GM23338 (cell line): Measurements from ENCODE around the gene ODAD2. TPM values are rescaled to one million over a fixed set of nuclear protein-coding genes. Genes with fewer than 3 reads are reported as not detected.

Source experiments
- ATAC-seq: fragments of 200-7000 bp; cut with Tn5 transposase; 3 replicates; pipeline ENCODE4 v1.9.1; 2020
- DNase-seq: peaks from one replicate; pipeline ENCODE4 v3.0.0-alpha.2; 2015; ENCODE audit warnings: low spot score
- H2AFZ ChIP-seq: fragments of 200-600 bp; sonication (generic); 2 replicates; pipeline ENCODE4 v1.8.0; 2016; ENCODE audit warnings: antibody characterized with exemption, mild to moderate bottlenecking, moderate library complexity
- H3F3A ChIP-seq: fragments of 200-600 bp; sonication (generic); replicated peaks from 2 replicates; pipeline ENCODE4 v1.8.0; 2017; ENCODE audit warnings: antibody characterized with exemption, mixed run types, low read depth
- H3K27ac ChIP-seq: fragments of 200-600 bp; sonication (generic); 2 replicates; pipeline ENCODE4 v1.6.1; 2016; ENCODE audit warnings: low read depth
- H3K27me3 ChIP-seq: fragments of 200-600 bp; sonication (generic); 2 replicates; pipeline ENCODE4 v1.8.0; 2016; ENCODE audit warnings: mild to moderate bottlenecking, mixed run types, moderate library complexity; ENCODE audit not compliant: insufficient read depth
- H3K36me3 ChIP-seq: fragments of 200-600 bp; sonication (generic); 2 replicates; pipeline ENCODE4 v1.8.0; 2016; ENCODE audit warnings: mild to moderate bottlenecking; ENCODE audit not compliant: insufficient read depth
- H3K4me1 ChIP-seq: fragments of 200-600 bp; sonication (generic); 2 replicates; pipeline ENCODE4 v1.8.0; 2016; ENCODE audit warnings: mild to moderate bottlenecking, moderate library complexity; ENCODE audit not compliant: insufficient read depth
- H3K4me2 ChIP-seq: fragments of 200-600 bp; sonication (generic); 2 replicates; pipeline ENCODE4 v1.7.1; 2017; ENCODE audit warnings: mixed run types
- H3K4me3 ChIP-seq: fragments of 200-600 bp; sonication (generic); 2 replicates; pipeline ENCODE4 v1.6.1; 2016; ENCODE audit warnings: mixed run types
- H3K79me2 ChIP-seq: fragments of 200-600 bp; sonication (generic); replicated peaks from 2 replicates; pipeline ENCODE4 v1.8.0; 2017; ENCODE audit warnings: mild to moderate bottlenecking; ENCODE audit not compliant: insufficient read depth
- H3K9me2 ChIP-seq: fragments of 200-600 bp; sonication (generic); 2 replicates; pipeline ENCODE4 v1.8.0; 2017; ENCODE audit not compliant: insufficient read depth
- H4K20me1 ChIP-seq: fragments of 200-600 bp; sonication (generic); replicated peaks from 2 replicates; pipeline ENCODE4 v1.8.0; 2017; ENCODE audit warnings: mild to moderate bottlenecking; ENCODE audit not compliant: insufficient read depth
- H3K27ac Mint-ChIP-seq: 2 replicates; pipeline ENCODE4 v1.8.0; 2020; ENCODE audit warnings: inconsistent platforms, mild to moderate bottlenecking, moderate library complexity, mixed read lengths
- H3K27me3 Mint-ChIP-seq: 3 replicates; pipeline ENCODE4 v1.8.0; 2022; ENCODE audit warnings: low read depth, mild to moderate bottlenecking, moderate library complexity, mixed read lengths, inconsistent platforms; ENCODE audit not compliant: insufficient read depth, poor library complexity
- H3K36me3 Mint-ChIP-seq: 3 replicates; pipeline ENCODE4 v1.8.0; 2021; ENCODE audit warnings: low read depth, mild to moderate bottlenecking, inconsistent platforms, moderate library complexity, mixed read lengths
- H3K4me1 Mint-ChIP-seq: 3 replicates; pipeline ENCODE4 v1.8.0; 2020; ENCODE audit warnings: mild to moderate bottlenecking, inconsistent platforms, mixed read lengths
- H3K4me3 Mint-ChIP-seq: 3 replicates; pipeline ENCODE4 v1.8.0; 2021; ENCODE audit warnings: moderate library complexity, mild to moderate bottlenecking, inconsistent platforms, mixed read lengths
- H3K9me3 Mint-ChIP-seq: 3 replicates; pipeline ENCODE4 v1.8.0; 2020; ENCODE audit warnings: moderate library complexity, mild to moderate bottlenecking, inconsistent platforms, mixed read lengths
- EZH2phosphoT487 ChIP-seq: fragments of 200-600 bp; sonication (generic); IDR thresholded peaks from one replicate; pipeline ENCODE4 v1.8.1; 2018; ENCODE audit warnings: antibody characterized with exemption; ENCODE audit not compliant: unreplicated experiment
- JUNB ChIP-seq: IDR thresholded peaks from one replicate; pipeline ENCODE4 v1.6.1; 2016; ENCODE audit warnings: antibody characterized with exemption; ENCODE audit not compliant: unreplicated experiment
- polyA plus RNA-seq: library from polyadenylated mRNA; unstranded; fragments of >200 nt; fragmentation: Nextera tagmentation; extraction: Ambion mirVana; gene quantifications from 2 replicates; pipeline ENCODE4 v1.2.1, GENCODE V29; 2016
- total RNA-seq: library from RNA; depleted of rRNA; stranded (reverse); fragments of >200 nt; shearing (Covaris generic); gene quantifications from 2 replicates; pipeline ENCODE4 v1.2.3, GENCODE V29; 2014
- TF ChIP-seq, protein P1 (sequence below): IDR thresholded peaks from one replicate; pipeline ENCODE4 v1.6.1; 2018; ENCODE audit warnings: antibody characterized with exemption; ENCODE audit not compliant: unreplicated experiment
- TF ChIP-seq, protein P2 (sequence below), 2 experiments: fragments of 200-600 bp in 1 of 2; sonication (generic) in 1 of 2; conservative IDR thresholded peaks; 2 replicates each; pipeline versions ENCODE4 v1.5.1 to v1.6.1; 2016 to 2017; ENCODE audit warnings: antibody characterized with exemption in 2 of 2, low read depth in 2 of 2, mild to moderate bottlenecking in 2 of 2, moderate library complexity in 1 of 2
- TF ChIP-seq, protein P3 (sequence below): IDR thresholded peaks from 2 replicates; pipeline ENCODE4 v1.6.1; 2016; ENCODE audit warnings: antibody characterized with exemption

Gene ODAD2
- total and polyA plus RNA-seq, 2 experiments from 2014 or later: 2.1 to 3.4 TPM

DNA sequence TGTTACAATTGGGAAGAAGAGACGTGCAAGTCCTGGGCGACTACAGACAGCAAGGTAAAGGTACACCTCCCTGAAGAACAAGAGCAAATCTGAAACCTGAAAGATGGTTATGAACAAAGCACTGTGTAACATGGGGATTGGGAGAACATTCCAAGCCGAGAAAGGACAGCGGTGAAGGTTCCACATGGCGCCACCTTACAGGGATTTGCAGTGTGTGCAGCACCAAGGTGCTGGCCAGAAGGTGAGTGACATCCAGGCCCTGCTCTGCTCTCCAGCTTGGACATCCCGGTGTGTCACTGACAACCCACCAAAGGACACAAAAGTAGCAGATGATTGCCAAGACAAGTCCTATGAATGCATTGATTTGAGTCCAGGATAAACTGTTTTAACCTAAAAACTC is 165.1 kb downstream of the ODAD2 start:
- no peaks in the 10 kb centered on the region for H3K27me3 ChIP-seq
- no peak overlapping the region for H3K4me2 ChIP-seq
- H2AFZ ChIP-seq: peak overlapping the region; percentile 83; the same call in 1 of the 2 replicates
- no peaks in the 10 kb centered on the region for H3F3A ChIP-seq
- H3K36me3 Mint-ChIP-seq: no peaks in the 10 kb centered on the region
- no peaks in the 10 kb centered on the region for H3K4me1 ChIP-seq
- TF ChIP-seq, protein P1, sequence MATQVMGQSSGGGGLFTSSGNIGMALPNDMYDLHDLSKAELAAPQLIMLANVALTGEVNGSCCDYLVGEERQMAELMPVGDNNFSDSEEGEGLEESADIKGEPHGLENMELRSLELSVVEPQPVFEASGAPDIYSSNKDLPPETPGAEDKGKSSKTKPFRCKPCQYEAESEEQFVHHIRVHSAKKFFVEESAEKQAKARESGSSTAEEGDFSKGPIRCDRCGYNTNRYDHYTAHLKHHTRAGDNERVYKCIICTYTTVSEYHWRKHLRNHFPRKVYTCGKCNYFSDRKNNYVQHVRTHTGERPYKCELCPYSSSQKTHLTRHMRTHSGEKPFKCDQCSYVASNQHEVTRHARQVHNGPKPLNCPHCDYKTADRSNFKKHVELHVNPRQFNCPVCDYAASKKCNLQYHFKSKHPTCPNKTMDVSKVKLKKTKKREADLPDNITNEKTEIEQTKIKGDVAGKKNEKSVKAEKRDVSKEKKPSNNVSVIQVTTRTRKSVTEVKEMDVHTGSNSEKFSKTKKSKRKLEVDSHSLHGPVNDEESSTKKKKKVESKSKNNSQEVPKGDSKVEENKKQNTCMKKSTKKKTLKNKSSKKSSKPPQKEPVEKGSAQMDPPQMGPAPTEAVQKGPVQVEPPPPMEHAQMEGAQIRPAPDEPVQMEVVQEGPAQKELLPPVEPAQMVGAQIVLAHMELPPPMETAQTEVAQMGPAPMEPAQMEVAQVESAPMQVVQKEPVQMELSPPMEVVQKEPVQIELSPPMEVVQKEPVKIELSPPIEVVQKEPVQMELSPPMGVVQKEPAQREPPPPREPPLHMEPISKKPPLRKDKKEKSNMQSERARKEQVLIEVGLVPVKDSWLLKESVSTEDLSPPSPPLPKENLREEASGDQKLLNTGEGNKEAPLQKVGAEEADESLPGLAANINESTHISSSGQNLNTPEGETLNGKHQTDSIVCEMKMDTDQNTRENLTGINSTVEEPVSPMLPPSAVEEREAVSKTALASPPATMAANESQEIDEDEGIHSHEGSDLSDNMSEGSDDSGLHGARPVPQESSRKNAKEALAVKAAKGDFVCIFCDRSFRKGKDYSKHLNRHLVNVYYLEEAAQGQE: no peak
- TF ChIP-seq EZH2phosphoT487 (no peak), JUNB (no peak)
- TF ChIP-seq, protein P2, sequence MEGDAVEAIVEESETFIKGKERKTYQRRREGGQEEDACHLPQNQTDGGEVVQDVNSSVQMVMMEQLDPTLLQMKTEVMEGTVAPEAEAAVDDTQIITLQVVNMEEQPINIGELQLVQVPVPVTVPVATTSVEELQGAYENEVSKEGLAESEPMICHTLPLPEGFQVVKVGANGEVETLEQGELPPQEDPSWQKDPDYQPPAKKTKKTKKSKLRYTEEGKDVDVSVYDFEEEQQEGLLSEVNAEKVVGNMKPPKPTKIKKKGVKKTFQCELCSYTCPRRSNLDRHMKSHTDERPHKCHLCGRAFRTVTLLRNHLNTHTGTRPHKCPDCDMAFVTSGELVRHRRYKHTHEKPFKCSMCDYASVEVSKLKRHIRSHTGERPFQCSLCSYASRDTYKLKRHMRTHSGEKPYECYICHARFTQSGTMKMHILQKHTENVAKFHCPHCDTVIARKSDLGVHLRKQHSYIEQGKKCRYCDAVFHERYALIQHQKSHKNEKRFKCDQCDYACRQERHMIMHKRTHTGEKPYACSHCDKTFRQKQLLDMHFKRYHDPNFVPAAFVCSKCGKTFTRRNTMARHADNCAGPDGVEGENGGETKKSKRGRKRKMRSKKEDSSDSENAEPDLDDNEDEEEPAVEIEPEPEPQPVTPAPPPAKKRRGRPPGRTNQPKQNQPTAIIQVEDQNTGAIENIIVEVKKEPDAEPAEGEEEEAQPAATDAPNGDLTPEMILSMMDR (conservative IDR thresholded peaks at IDR 0.05; ENCODE audit: low read depth in 2 of 2): peak in 1 of 2 experiments; percentile 30; a peak in 1 of 4 replicates
- no peaks in the 10 kb centered on the region; the same call in 1 of the 2 replicates for H3K9me2 ChIP-seq
- no peak overlapping the region for H3K4me3 Mint-ChIP-seq
- H3K27ac ChIP-seq: no peak overlapping the region
- H4K20me1 ChIP-seq: no peaks in the 10 kb centered on the region
- no peak overlapping the region for H3K27ac Mint-ChIP-seq
- peak; percentile 34; the same call in 2 of the 3 replicates for ATAC-seq
- H3K4me3 ChIP-seq: no peak overlapping the region
- no peaks in the 10 kb centered on the region for H3K79me2 ChIP-seq
- H3K4me1 Mint-ChIP-seq: no peaks in the 10 kb centered on the region
- no peaks in the 10 kb centered on the region for H3K36me3 ChIP-seq
- no peaks in the 10 kb centered on the region for H3K27me3 Mint-ChIP-seq
- DNase-seq: peak; percentile 11
- no peaks in the 10 kb centered on the region for H3K9me3 Mint-ChIP-seq

DNA sequence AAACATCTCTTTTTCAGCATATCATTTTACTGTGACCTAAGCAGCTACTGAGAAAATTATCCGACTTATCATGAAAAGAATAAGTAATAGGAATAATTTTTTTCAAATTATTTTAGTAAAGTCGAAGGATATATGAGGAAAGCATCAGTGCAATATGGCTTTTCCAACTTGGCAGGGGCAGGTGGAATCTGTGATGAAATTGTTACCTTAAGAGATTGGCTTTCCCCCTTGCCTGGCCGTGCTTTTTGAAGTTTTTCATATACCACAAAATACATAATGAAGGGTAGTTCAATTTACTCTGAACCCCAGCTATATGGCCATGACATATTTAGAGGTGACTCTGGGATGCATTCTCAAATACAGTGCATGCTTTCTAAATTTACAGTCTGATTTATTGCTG is 166.1 kb downstream of the ODAD2 start:
- Histone ChIP-seq H3K27me3 (no peaks in the 10 kb centered on the region), H2AFZ (no peak overlapping the region), H3K4me2 (no peak overlapping the region), H3K36me3 (0 out of 2 replicates have a peak, but pooled peaks cover under 1% of the 10 kb centered on the region), H3K4me3 (no peak overlapping the region), H3K9me2 (no peaks in the 10 kb centered on the region; the same call in 1 of the 2 replicates), H3K79me2 (no peaks in the 10 kb centered on the region), H3K4me1 (no peaks in the 10 kb centered on the region), H4K20me1 (no peaks in the 10 kb centered on the region), H3K27ac (no peak overlapping the region), H3F3A (no peaks in the 10 kb centered on the region)
- Mint-ChIP-seq H3K27me3 (no peaks in the 10 kb centered on the region), H3K4me1 (no peaks in the 10 kb centered on the region), H3K9me3 (no peaks in the 10 kb centered on the region), H3K4me3 (no peak overlapping the region), H3K27ac (no peak overlapping the region), H3K36me3 (no peaks in the 10 kb centered on the region)
- ATAC-seq (no peak), DNase-seq (no peak)
- TF ChIP-seq, protein P1: no peak
- no peak for TF ChIP-seq EZH2phosphoT487
- TF ChIP-seq JUNB: no peak
- TF ChIP-seq, protein P3, sequence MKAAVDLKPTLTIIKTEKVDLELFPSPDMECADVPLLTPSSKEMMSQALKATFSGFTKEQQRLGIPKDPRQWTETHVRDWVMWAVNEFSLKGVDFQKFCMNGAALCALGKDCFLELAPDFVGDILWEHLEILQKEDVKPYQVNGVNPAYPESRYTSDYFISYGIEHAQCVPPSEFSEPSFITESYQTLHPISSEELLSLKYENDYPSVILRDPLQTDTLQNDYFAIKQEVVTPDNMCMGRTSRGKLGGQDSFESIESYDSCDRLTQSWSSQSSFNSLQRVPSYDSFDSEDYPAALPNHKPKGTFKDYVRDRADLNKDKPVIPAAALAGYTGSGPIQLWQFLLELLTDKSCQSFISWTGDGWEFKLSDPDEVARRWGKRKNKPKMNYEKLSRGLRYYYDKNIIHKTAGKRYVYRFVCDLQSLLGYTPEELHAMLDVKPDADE: no peak
